Stimulated activated CD4-positive, alpha-beta T cell treated with anti-CD3 and anti-CD28 coated beads, Interleukin-12 subunit alpha, Interleukin-12 subunit beta, amount 100 ng/mL, for 4 hours (primary cell): ENCODE measurements around the gene LYSMD3.

Source experiments
- DNase-seq: peaks from one replicate; pipeline ENCODE4 v3.0.0-alpha.2; 2020

LYSMD3 gene

DNA sequence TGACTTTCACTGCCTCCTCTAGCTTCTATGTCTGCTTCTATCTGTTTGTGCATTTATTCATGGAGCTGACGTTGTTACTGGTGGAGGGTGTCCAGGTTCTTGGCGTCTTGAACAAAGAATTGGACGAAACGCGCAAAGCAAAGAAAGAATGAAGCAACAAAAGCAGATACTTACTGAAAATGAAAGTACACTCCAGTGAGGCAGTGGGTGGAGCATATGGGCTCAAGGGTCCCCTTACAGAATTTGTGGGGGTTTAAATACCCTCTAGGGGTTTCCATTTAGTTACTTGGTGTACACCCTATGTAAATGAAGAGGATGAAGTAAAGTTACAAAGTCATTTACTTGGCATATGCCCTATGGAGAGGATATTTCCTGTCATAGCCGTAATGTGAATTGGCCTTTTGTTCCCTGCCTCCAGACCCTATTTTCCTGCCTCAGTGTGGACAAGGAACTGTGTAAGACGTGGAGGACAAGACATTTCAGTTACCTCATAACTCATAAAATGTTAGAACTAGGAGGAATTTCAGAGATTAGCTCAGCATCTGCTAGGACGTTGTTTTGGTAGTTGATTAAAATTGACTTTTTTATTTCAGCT is 51.7 kb downstream of the LYSMD3 start:
- no peak for DNase-seq

DNA sequence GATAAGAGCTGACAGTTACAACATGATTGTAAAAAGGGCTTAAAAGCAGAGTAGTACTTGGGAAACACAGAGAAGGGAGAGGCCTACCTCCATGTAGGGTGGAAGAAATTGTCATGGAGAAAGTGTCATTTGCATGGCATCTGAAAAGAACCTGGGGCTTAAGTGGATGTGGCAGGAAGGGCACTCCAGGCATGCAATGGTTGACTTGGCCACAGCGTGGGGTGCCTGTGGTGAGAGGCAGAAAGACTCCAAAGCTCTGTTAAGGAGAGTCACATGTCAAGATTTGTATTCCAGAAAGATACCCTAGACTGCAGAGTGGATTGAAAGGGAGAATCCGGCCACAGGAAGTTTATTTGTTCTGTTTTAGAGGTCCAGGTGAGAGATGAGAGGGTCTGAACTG is 52.3 kb downstream of the LYSMD3 start:
- no peak for DNase-seq

DNA sequence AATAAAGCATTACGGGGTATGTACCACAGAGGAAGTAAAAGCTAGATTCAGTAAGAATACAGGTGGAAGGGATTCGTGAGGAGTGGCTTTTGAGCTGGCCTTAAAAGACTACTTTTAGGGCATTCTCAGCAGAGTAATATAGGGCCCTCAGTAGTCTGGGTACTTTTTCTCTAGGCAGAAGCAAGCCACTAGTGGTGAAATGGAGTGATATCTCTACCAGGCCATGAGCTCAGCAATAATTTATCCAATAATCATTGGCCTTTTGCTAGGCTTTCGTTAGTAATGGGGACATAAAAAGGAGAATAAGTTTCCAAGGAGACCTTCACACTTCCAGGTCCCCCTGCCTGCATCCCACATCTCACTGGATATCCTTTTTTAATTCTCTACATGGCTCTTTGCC is 53.0 kb downstream of the LYSMD3 start:
- DNase-seq = no peak

DNA sequence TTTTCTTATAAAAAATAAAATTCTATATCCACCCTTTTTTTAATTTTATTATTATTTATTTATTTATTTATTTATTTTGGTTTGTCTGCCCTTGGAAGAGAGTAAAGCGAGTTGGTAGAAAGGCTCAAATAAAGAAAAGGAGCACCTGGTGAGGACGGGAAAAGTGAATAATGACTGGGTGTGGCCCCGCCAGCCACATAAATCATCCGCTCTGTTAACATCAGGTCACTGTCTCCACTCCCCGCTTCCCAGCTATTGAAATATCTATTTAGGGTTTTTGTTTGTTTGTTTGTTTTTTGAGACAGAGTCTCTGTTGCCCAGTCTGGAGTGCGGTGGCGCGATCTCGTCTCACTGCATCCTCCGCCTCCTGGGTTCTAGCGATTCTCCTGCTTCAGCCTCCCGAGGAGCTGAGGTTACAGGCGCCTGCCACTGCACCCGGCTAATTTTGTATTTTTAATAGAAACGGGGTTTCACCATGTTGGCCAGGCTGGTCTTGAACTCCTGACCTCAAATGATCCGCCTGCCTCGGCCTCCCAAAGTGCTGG is 53.9 kb downstream of the LYSMD3 start:
- DNase-seq = no peak

DNA sequence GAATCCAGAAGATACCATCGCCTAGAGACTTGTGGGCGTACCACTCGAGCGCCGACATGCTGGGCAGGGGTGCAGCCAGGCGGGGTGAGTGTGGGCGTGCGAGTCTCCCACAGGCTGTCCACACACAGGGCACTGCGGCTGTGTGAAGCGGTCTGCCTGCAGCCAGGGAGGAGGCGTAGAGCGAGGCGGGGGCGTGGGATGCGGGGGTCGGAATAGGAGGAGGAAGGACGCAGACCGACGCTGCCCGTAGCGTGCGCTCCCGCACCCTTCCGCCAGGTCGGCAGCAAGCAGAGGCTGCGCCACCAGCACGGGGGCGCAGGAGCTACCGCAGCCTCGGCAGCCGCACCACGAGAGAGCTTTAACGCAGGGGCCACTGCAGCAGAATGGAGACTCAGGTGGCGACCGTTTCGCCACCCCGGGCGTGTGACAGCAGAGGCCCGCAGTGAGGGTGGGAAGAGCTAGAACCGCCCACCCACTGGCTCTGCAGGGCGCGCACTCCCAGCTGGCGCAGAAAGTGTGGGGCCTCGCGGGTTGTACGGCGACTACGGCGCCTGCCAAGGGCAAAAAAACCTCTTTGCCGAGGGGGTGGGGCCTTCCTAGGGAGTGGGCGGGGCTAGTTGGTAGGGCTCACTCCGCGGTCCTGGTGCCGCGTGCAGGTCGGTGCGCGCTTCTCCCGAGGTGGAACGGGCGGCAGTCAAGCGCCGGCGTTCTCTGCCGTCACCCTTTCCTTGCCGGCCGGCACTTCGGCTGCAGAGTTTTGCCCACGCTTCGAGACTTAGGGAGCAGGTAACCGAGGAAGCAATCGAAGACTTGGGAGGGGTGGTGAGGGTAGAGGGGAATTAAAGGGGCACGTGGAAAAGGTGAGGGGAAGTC is 54.9 kb downstream of the LYSMD3 start, which contains the start of the genes MBLAC2 and POLR3G:
Gene MBLAC2 (minus strand): TSS at position 537 of the 873 bp plus-strand sequence. CDS start 479 bp downstream, at position 58.
Gene POLR3G (plus strand): TSS at position 630 of the 873 bp plus-strand sequence. CDS start 10,704 bp downstream, outside the sequence.
- peak; percentile 94 for DNase-seq

DNA sequence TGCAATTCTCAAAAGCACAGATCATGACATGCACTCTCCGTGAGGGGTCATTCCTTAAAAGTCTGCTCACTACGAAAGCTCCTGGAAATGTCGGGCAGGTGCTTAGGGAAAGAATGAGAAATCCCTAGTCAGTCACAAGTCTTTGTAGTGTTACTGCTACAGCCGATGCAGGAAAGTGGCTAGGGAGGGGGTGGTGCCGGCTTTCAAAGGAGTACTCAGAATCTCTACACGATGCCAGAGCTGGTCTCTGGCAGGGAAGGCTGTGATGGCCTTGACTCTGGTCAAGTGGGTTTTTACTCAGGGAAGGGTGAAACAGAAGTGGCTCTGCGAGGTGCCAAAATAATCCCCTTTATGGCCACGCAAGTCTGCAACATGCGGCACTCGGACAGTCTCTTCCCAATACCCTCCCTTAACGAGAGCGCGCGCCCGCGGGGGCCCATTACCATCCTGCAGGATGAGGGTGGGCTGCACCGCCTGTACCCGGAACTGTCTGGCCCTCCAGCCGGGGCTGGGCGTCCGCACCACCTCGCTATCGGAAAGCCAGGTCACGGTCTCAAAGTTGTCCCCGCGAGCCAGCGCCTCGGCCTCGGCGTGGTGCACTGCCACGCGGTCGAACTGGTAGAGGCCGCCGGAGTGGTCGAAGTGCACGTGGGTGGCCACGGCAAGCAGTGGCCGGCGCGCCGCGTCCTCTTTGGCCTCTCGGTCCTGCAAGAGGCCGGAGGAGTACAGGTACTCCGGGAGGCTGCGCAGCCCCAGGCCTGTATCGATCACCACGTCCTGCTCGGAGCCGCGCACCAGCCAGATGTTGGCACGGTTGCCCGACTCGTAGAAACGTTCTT is 55.8 kb downstream of the LYSMD3 start:
- DNase-seq = peak; percentile 24

DNA sequence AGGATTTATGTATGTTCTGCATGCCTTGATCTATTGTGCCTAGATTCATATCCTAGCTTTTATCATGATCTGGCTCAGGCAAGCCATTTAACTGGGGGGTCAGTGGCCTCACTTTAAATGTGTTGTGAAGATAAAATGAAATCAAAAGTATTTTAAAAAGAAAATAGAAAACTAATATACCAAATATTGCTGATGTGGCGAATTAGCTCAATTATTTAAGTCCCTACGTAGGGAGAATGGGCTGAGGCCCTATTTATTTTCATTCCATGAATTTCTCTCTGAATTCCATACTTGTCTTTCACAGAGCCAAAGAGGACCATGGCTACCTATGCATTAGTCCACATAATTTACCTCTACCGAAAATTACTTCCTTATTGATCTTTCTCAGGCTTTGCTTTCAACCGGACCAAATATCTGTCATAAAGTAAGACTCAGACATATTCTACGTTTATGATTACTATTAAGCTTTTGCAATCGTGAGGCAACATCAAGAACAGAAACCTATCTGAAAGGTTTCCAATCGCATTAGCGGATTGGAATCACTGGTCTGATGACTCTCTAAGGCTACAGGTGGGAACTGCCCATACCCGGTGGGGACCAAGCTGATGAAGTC is 56.5 kb downstream of the LYSMD3 start:
- DNase-seq = no peak
